H1 (cell line): ENCODE measurements around the gene NNMT. TPM values are rescaled to one million over a fixed set of nuclear protein-coding genes. Genes with fewer than 3 reads are reported as not detected.

ENCODE experiments used
- BRCA1 ChIP-seq: IDR thresholded peaks from 2 replicates; pipeline ENCODE4 v1.6.1; 2012; ENCODE audit warnings: low read depth, low read length, improper control_type of control experiment
- CBX5 ChIP-seq: fragments of 300-800, 300-1000 bp; sonication (generic); IDR thresholded peaks from 2 replicates; pipeline ENCODE4 v1.7.1; 2016; ENCODE audit warnings: antibody characterized with exemption, low read length, low read depth
- EP300 ChIP-seq, 2 experiments: IDR thresholded peaks; 1 replicate in 1 of 2; 2 replicates in 1 of 2; pipeline ENCODE4 v1.6.1; 2011 to 2012; ENCODE audit warnings: low read depth in 2 of 2, low read length in 2 of 2, mild to moderate bottlenecking in 2 of 2, borderline replicate concordance in 1 of 2, inconsistent platforms in 1 of 2, moderate library complexity in 1 of 2
- JUND ChIP-seq: IDR thresholded peaks from 2 replicates; pipeline ENCODE4 v1.6.1; 2011; ENCODE audit warnings: mild to moderate bottlenecking, improper control_type of control experiment, low read length
- PHF8 ChIP-seq: fragments of 200-600 bp; sonication (generic); conservative IDR thresholded peaks from 2 replicates; pipeline ENCODE4 v1.7.1; 2012; ENCODE audit warnings: low read depth, mild to moderate bottlenecking, inconsistent platforms, low read length, moderate library complexity
- POLR2A ChIP-seq, 2 experiments: IDR thresholded peaks; 1 replicate in 1 of 2; 2 replicates in 1 of 2; pipeline ENCODE4 v1.6.1; 2011; ENCODE audit warnings: low read depth in 2 of 2, low read length in 2 of 2, mild to moderate bottlenecking in 2 of 2; ENCODE audit errors: control extremely low read depth in 1 of 2
- POLR2AphosphoS5 ChIP-seq: IDR thresholded peaks from 2 replicates; pipeline ENCODE4 v1.6.1; 2011; ENCODE audit warnings: low read depth, low read length
- SIX5 ChIP-seq: IDR thresholded peaks from 2 replicates; pipeline ENCODE4 v1.6.1; 2011; ENCODE audit warnings: mild to moderate bottlenecking, low read depth, low read length
- SP4 ChIP-seq: IDR thresholded peaks from 2 replicates; pipeline ENCODE4 v1.6.1; 2012; ENCODE audit warnings: low read length, inconsistent platforms
- TCF12 ChIP-seq: IDR thresholded peaks from 2 replicates; pipeline ENCODE4 v1.6.1; 2011; ENCODE audit warnings: low read depth, mild to moderate bottlenecking, low read length
- YY1 ChIP-seq: IDR thresholded peaks from 2 replicates; pipeline ENCODE4 v1.6.1; 2011; ENCODE audit warnings: low read depth, mild to moderate bottlenecking, low read length
- polyA plus RNA-seq, 7 experiments: library from polyadenylated mRNA; depleted of rRNA in 3 of 7; stranded (reverse) in 5 of 7; unstranded in 2 of 7; fragments of >200 nt in 5 of 7; fragments of 200-250 nt in 2 of 7; gene quantifications; 1 replicate in 5 of 7; 2 replicates in 1 of 7; 4 replicates in 1 of 7; pipeline versions ENCODE4 v1.2.1 to v1.2.3, GENCODE V29; 2011 to 2013; ENCODE audit warnings: missing spikeins in 2 of 7, mixed read lengths in 2 of 7
- total RNA-seq: library from RNA; stranded (reverse); fragmentation: NEBNext Ultra II Directional; extraction: Animal tissue kit (Norgen Biotek cat#: 25700); gene quantifications from 2 replicates; pipeline ENCODE4 v1.2.1, GENCODE V29; 2021
- TF ChIP-seq, protein P1 (sequence below): fragments of 300-600 bp; sonication (generic); IDR thresholded peaks from 2 replicates; pipeline ENCODE4 v1.7.1; 2012; ENCODE audit warnings: low read length, moderate library complexity, mild to moderate bottlenecking, inconsistent platforms; ENCODE audit not compliant: insufficient replicate concordance

NNMT gene
- total and polyA plus RNA-seq, 2 of the 8 experiments (the other 6 are each of a cell fraction or from before 2014, with no cell fraction given) = not detected

DNA sequence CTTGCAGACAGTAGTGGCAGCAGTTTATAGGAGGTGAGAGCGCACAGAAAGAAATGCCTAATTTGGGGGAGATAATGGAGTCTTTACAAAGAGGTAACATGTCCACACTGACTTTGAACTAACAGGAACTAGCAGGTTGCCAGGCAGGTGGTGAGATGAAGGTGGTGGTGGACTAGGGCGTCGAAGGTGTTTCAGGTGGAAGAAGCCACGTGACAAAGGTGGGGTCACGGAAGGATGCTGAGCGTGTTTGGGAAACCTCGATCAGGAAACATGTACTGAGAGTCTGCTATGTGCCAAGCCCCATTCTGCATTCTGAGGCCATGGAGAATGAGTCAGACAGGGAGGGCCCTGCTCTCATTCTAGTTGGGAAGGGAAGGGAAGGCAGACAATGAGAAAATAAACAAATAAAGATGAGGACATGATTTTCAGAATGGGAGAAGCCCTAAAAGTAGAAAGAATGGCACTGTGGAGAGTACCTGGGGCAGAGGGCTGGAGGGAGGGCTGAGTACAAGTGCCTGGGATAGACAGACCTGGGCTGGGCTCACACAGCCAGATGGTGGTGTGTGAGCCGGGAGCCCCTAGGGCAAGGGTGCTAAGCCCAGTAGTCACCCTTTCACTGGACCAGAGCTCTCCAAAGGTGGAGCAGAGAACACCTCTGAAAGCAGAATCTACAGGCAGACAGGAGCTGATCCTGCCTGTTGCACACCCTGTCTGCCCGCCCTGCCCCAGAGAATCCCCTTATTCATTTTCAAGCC is 16.2 kb upstream of the NNMT start (continued):
- TF ChIP-seq, protein P1, sequence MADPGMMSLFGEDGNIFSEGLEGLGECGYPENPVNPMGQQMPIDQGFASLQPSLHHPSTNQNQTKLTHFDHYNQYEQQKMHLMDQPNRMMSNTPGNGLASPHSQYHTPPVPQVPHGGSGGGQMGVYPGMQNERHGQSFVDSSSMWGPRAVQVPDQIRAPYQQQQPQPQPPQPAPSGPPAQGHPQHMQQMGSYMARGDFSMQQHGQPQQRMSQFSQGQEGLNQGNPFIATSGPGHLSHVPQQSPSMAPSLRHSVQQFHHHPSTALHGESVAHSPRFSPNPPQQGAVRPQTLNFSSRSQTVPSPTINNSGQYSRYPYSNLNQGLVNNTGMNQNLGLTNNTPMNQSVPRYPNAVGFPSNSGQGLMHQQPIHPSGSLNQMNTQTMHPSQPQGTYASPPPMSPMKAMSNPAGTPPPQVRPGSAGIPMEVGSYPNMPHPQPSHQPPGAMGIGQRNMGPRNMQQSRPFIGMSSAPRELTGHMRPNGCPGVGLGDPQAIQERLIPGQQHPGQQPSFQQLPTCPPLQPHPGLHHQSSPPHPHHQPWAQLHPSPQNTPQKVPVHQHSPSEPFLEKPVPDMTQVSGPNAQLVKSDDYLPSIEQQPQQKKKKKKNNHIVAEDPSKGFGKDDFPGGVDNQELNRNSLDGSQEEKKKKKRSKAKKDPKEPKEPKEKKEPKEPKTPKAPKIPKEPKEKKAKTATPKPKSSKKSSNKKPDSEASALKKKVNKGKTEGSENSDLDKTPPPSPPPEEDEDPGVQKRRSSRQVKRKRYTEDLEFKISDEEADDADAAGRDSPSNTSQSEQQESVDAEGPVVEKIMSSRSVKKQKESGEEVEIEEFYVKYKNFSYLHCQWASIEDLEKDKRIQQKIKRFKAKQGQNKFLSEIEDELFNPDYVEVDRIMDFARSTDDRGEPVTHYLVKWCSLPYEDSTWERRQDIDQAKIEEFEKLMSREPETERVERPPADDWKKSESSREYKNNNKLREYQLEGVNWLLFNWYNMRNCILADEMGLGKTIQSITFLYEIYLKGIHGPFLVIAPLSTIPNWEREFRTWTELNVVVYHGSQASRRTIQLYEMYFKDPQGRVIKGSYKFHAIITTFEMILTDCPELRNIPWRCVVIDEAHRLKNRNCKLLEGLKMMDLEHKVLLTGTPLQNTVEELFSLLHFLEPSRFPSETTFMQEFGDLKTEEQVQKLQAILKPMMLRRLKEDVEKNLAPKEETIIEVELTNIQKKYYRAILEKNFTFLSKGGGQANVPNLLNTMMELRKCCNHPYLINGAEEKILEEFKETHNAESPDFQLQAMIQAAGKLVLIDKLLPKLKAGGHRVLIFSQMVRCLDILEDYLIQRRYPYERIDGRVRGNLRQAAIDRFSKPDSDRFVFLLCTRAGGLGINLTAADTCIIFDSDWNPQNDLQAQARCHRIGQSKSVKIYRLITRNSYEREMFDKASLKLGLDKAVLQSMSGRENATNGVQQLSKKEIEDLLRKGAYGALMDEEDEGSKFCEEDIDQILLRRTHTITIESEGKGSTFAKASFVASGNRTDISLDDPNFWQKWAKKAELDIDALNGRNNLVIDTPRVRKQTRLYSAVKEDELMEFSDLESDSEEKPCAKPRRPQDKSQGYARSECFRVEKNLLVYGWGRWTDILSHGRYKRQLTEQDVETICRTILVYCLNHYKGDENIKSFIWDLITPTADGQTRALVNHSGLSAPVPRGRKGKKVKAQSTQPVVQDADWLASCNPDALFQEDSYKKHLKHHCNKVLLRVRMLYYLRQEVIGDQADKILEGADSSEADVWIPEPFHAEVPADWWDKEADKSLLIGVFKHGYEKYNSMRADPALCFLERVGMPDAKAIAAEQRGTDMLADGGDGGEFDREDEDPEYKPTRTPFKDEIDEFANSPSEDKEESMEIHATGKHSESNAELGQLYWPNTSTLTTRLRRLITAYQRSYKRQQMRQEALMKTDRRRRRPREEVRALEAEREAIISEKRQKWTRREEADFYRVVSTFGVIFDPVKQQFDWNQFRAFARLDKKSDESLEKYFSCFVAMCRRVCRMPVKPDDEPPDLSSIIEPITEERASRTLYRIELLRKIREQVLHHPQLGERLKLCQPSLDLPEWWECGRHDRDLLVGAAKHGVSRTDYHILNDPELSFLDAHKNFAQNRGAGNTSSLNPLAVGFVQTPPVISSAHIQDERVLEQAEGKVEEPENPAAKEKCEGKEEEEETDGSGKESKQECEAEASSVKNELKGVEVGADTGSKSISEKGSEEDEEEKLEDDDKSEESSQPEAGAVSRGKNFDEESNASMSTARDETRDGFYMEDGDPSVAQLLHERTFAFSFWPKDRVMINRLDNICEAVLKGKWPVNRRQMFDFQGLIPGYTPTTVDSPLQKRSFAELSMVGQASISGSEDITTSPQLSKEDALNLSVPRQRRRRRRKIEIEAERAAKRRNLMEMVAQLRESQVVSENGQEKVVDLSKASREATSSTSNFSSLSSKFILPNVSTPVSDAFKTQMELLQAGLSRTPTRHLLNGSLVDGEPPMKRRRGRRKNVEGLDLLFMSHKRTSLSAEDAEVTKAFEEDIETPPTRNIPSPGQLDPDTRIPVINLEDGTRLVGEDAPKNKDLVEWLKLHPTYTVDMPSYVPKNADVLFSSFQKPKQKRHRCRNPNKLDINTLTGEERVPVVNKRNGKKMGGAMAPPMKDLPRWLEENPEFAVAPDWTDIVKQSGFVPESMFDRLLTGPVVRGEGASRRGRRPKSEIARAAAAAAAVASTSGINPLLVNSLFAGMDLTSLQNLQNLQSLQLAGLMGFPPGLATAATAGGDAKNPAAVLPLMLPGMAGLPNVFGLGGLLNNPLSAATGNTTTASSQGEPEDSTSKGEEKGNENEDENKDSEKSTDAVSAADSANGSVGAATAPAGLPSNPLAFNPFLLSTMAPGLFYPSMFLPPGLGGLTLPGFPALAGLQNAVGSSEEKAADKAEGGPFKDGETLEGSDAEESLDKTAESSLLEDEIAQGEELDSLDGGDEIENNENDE = no peak
- no peak for TF ChIP-seq POLR2AphosphoS5
- no peak for TF ChIP-seq PHF8
- no peak for TF ChIP-seq YY1
- no peak for TF ChIP-seq TCF12
- no peak for TF ChIP-seq SP4
- no peak for TF ChIP-seq BRCA1
- TF ChIP-seq CBX5 = no peak
- no peak for TF ChIP-seq SIX5
- TF ChIP-seq POLR2A (IDR thresholded peaks at IDR 0.05; ENCODE audit: control extremely low read depth in 1 of 2, low read depth in 2 of 2, low read length in 2 of 2) = no peak
- TF ChIP-seq EP300 (IDR thresholded peaks at IDR 0.05; ENCODE audit: borderline replicate concordance in 1 of 2, low read depth in 2 of 2, low read length in 2 of 2) = no peak
- no peak for TF ChIP-seq JUND
